Colonic mucosa (tissue), 4 donors: ENCODE measurements around the gene EFHC2. TPM values are rescaled to one million over a fixed set of nuclear protein-coding genes. Genes with fewer than 3 reads are reported as not detected.
"Not testable (repeated sequence)": the region's sequence is repeated elsewhere in the genome, so short reads cannot be mapped to it uniquely, and the experiment has no call there.

Experiments used
- DNase-seq: peaks from one replicate; pipeline ENCODE4 v3.0.0-alpha.2; 2020
- H3K27ac ChIP-seq: fragments of 200-600 bp; one replicate; pipeline ENCODE4 v1.8.0; 2021
- H3K27me3 ChIP-seq: fragments of 200-600 bp; one replicate; pipeline ENCODE4 v1.8.0; 2021
- H3K36me3 ChIP-seq: fragments of 200-600 bp; one replicate; pipeline ENCODE4 v1.8.0; 2021
- H3K4me1 ChIP-seq: fragments of 200-600 bp; one replicate; pipeline ENCODE4 v1.8.0; 2021; ENCODE audit warnings: mild to moderate bottlenecking
- H3K4me3 ChIP-seq: fragments of 200-600 bp; one replicate; pipeline ENCODE4 v1.8.0; 2021
- H3K9ac ChIP-seq, 2 donors: one replicate each; pipeline ENCODE4 v1.7.0; 2013; ENCODE audit warnings: control low read depth in 2 of 2, low read depth in 2 of 2, low read length in 2 of 2
- H3K9me3 ChIP-seq: fragments of 200-600 bp; one replicate; pipeline ENCODE4 v1.8.0; 2021
- intact Hi-C: fragments of 100-400 bp; cut with DNase I; formaldehyde crosslinking; loops from one replicate; pipeline ENCODE4 v1.14.1; 2022
- total RNA-seq, 2 donors: library from RNA; stranded (reverse); fragmentation: NEBNext Ultra II Directional in 1 of 2; extraction: Animal tissue kit (Norgen Biotek cat#: 25700) in 1 of 2; gene quantifications; one replicate each; pipeline ENCODE4 v1.2.1, GENCODE V29; 2021
- TF ChIP-seq, protein P1 (sequence below): fragments of 200-600 bp; IDR thresholded peaks from one replicate; pipeline ENCODE4 v1.8.0; 2022; ENCODE audit warnings: antibody characterized with exemption, mild to moderate bottlenecking
- donor health status: healthy.
- donor health status: DM: no; HTN: no; CAD: no.
- donor health status: DM: no; HTN: no; CAD: no.

EFHC2 gene
- total RNA-seq, 2 donors from 2014 or later, result 0.57 to 2.0 TPM

DNA sequence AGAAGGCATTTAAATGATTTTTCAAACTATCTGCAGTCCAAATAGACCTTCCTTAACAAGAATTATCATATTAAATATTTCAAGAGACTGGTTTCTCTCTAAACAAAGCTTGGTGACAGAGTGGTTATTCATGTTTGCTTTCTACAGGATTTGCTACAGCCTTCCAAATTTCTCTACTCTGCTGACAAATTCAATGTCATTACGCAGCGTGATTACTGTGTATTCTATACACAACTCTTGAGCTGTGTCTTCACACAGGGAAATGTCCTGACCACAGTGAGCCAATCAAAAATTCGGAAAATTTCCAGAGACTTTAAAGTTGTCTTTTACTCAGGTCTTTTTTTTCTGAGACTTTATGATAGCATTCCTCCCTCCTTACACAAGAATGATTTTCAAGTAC lies 75.6 kb downstream of the EFHC2 start:
- H3K27me3 ChIP-seq, result no peaks in the 10 kb centered on the region
- no peak for DNase-seq
- intact Hi-C loops, result no loop called here
- TF ChIP-seq, protein P1, sequence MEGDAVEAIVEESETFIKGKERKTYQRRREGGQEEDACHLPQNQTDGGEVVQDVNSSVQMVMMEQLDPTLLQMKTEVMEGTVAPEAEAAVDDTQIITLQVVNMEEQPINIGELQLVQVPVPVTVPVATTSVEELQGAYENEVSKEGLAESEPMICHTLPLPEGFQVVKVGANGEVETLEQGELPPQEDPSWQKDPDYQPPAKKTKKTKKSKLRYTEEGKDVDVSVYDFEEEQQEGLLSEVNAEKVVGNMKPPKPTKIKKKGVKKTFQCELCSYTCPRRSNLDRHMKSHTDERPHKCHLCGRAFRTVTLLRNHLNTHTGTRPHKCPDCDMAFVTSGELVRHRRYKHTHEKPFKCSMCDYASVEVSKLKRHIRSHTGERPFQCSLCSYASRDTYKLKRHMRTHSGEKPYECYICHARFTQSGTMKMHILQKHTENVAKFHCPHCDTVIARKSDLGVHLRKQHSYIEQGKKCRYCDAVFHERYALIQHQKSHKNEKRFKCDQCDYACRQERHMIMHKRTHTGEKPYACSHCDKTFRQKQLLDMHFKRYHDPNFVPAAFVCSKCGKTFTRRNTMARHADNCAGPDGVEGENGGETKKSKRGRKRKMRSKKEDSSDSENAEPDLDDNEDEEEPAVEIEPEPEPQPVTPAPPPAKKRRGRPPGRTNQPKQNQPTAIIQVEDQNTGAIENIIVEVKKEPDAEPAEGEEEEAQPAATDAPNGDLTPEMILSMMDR, result no peak
- H3K27ac ChIP-seq, result no peak overlapping the region
- H3K9ac ChIP-seq, result no peak overlapping the region
- H3K36me3 ChIP-seq, result no peaks in the 10 kb centered on the region
- no peaks in the 10 kb centered on the region for H3K9me3 ChIP-seq
- H3K4me3 ChIP-seq, result no peak overlapping the region
- H3K4me1 ChIP-seq, result no peaks in the 10 kb centered on the region

DNA sequence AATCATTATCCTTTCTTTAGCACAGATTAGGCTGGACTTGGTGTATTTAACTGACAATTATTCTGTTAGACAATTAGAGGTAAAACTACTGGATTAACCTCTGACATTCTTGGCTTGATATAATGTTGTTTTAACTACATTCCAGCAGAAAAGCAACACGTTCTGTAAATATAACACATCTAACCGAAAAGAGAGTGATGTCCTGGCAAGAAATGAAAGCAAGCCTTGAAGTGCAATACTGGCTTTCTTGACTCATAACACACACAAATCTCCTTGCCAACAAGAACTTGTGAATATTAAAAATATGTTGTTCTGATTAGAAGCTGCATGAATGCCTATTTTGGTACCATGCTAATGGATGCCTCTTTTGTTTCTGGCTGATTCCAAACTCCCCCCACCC lies 76.4 kb downstream of the EFHC2 start:
- no peaks in the 10 kb centered on the region for H3K9me3 ChIP-seq
- TF ChIP-seq, protein P1, result no peak

DNA sequence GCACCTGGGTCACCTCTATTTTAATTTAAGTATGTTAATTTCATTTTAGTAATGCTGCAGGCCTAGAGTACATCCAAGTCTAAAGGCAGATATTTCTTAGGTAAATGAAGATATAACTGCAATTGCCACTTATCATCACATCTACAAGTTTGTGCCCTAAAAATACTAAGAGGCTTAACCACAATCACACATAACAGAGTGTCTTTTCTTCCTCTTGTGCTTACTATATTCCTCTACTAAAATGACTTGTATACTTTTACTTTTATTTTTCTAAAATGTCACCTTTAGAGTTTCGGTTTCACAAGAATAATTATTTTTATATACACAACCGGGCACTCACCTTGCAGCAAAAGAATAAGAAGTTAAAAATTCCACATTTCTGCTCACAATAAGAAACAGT lies 77.9 kb downstream of the EFHC2 start:
- DNase-seq, result no peak

More for the DNA sequence above, 76.4 kb downstream of the EFHC2 start:
- DNase-seq, result no peak
- no peaks in the 10 kb centered on the region for H3K36me3 ChIP-seq
- intact Hi-C loops, result no loop called here
- H3K27ac ChIP-seq, result no peak overlapping the region
- no peak overlapping the region for H3K9ac ChIP-seq
- no peaks in the 10 kb centered on the region for H3K27me3 ChIP-seq
- no peaks in the 10 kb centered on the region for H3K4me1 ChIP-seq
- no peak overlapping the region for H3K4me3 ChIP-seq

DNA sequence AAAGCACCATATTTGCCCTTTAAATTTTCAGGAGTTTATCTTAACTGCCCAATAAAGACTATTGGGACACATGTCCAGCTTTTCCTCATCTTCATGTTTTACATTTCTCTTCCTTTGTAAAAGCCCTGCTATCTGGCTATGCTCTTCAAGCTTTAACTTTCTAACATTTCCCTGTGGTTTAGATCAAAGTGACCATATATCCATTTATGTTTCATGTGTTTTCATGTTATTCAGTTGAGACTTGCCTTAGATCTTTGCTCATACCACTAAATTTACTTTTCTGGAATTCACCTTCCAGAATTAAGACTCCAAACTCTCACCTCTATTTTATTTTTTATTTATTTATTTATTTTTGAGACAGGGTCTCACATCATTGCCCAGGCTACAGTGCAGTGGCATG lies 78.5 kb downstream of the EFHC2 start:
- TF ChIP-seq, protein P1, result no peak
- intact Hi-C loops, result no loop called here
- Histone ChIP-seq H3K4me3 (no peak overlapping the region), H3K9me3 (no peaks in the 10 kb centered on the region), H3K4me1 (no peaks in the 10 kb centered on the region), H3K36me3 (no peaks in the 10 kb centered on the region), H3K27me3 (no peaks in the 10 kb centered on the region), H3K9ac (no peak overlapping the region), H3K27ac (no peak overlapping the region)
- no peak for DNase-seq

More for the DNA sequence above, 77.9 kb downstream of the EFHC2 start:
- TF ChIP-seq, protein P1, result no peak
- Histone ChIP-seq H3K4me1 (no peaks in the 10 kb centered on the region), H3K4me3 (no peak overlapping the region), H3K27me3 (no peaks in the 10 kb centered on the region), H3K27ac (no peak overlapping the region), H3K36me3 (no peaks in the 10 kb centered on the region), H3K9ac (no peak overlapping the region), H3K9me3 (no peaks in the 10 kb centered on the region)
- intact Hi-C loops, result no loop called here

DNA sequence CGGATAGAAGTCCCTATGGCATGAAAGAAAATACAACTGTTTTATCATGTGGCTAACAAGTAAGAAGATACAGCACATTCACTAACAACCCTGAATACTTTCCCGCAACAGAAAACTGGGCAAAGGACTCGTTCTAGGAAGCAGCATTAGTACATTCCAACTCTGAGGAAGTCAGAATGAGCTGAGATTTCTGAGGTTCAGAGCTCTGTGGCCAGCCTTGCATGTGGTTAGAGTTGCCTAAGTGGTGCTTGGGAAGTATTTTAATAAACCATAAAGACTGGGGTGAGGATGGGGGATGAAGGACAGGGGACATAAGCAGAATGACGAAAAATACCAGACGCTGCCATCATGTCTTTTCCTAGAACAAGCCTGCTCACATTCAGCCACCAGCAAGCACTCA lies 82.2 kb downstream of the EFHC2 start:
- Histone ChIP-seq H3K9me3 (no peaks in the 10 kb centered on the region), H3K4me3 (no peak overlapping the region), H3K27ac (no peak overlapping the region), H3K36me3 (no peaks in the 10 kb centered on the region), H3K9ac (no peak overlapping the region), H3K27me3 (no peaks in the 10 kb centered on the region), H3K4me1 (no peaks in the 10 kb centered on the region)
- intact Hi-C loops, result no loop called here
- TF ChIP-seq, protein P1, result no peak
- no peak for DNase-seq

DNA sequence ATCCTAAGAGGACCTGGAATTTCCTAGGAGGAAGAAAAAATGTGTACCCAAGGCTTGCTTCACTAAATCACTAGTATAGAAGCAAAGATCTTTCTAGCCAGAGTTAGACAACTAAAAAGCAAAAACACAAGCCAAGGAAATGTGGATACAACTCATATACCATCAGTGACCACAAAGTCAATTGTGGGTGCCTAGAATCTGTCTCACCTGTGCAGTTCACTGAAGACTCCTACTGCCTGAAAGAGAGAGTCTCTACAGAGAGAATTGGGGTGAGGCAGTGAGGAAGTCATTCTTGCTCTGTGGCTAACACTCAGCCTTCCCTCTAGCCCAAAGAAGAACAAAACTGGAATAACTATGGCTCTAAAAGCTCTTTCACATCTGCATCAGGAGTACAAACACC lies 82.9 kb downstream of the EFHC2 start:
- Histone ChIP-seq H3K36me3 (no peaks in the 10 kb centered on the region), H3K4me1 (no peaks in the 10 kb centered on the region), H3K9ac (no peak overlapping the region), H3K27me3 (no peaks in the 10 kb centered on the region), H3K27ac (no peak overlapping the region), H3K4me3 (no peak overlapping the region), H3K9me3 (no peaks in the 10 kb centered on the region)
- TF ChIP-seq, protein P1, result no peak
- DNase-seq, result no peak
- intact Hi-C loops, result no loop called here

DNA sequence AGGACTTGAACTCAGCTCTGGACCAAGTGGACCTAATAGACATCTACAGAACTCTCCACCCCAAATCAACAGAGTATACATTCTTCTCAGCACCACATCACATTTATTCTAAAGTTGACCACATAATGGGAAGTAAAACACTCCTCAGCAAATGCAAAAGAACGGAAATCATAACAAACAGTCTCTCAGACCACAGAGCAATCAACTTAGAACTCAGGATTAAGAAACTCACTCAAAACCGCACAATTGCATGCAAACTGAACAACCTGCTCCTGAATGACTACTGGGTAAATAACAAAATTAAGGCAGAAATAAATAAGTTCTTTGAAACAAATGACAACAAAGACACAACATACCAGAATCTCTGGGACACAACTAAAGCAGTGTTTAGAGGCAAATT lies 87.7 kb downstream of the EFHC2 start:
- H3K9me3 ChIP-seq, H3K36me3 ChIP-seq, H3K4me1 ChIP-seq, H3K27ac ChIP-seq, H3K27me3 ChIP-seq, intact Hi-C loops, DNase-seq, H3K9ac ChIP-seq, H3K4me3 ChIP-seq: not testable (repeated sequence)
